ENCODE data around the gene RLN3.
A peak's percentile ranks its signal among the peaks of the same experiment; 100 is the strongest.

RLN3 gene

DNA sequence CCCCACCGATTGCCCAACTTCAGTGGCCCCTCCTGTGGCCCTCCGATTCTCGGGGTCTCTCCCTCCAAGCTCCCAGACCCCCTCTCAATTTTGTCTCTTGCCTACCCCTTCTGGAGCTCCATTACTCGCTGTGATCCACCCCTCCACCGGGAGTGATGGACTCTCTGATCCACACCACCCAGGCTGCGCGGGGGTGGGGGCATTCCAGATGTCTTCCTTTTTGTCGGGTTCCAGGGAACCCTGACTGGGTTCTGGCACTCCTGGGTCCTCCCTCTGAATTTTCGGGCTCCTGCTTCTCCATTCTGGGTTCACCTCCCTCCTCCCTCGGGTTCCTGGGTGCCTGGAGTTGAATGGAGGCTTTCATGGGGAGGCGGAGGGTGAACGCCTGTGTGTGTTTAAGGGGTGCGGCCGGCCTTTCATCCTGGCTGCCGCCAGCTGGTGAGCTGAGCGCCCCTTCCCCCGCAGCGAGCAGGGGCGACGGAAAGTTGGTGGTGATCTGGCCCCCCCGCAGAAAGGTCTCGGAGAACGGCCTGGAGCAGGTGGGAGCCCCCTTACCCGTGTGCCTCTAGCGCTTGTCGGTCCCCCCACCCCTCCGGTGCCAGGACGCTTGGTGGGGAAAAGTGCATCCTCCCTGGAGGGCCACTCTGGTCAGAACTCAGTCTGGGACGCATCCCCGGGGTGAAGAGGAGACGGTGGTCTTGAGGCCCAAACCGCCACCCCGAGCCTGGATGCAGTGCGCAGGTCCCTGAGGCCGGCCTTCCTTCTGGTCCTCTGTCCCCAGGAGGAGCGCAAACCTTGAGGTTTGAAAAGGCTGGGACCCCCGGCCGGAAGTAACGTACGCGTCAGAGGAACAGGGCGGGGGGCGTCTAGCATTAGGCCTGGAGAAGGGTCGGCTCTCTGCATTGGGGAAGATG is 46.2 kb downstream of the RLN3 start:
- TF ChIP-seq, protein P1, sequence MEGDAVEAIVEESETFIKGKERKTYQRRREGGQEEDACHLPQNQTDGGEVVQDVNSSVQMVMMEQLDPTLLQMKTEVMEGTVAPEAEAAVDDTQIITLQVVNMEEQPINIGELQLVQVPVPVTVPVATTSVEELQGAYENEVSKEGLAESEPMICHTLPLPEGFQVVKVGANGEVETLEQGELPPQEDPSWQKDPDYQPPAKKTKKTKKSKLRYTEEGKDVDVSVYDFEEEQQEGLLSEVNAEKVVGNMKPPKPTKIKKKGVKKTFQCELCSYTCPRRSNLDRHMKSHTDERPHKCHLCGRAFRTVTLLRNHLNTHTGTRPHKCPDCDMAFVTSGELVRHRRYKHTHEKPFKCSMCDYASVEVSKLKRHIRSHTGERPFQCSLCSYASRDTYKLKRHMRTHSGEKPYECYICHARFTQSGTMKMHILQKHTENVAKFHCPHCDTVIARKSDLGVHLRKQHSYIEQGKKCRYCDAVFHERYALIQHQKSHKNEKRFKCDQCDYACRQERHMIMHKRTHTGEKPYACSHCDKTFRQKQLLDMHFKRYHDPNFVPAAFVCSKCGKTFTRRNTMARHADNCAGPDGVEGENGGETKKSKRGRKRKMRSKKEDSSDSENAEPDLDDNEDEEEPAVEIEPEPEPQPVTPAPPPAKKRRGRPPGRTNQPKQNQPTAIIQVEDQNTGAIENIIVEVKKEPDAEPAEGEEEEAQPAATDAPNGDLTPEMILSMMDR (conservative IDR thresholded peaks at IDR 0.05; ENCODE audit: low read length), result no peak
- peak overlapping the region; percentile 73 for H3K4me3 ChIP-seq (ENCODE audit: low read length)
- no peak for DNase-seq (ENCODE audit: low read depth)

DNA sequence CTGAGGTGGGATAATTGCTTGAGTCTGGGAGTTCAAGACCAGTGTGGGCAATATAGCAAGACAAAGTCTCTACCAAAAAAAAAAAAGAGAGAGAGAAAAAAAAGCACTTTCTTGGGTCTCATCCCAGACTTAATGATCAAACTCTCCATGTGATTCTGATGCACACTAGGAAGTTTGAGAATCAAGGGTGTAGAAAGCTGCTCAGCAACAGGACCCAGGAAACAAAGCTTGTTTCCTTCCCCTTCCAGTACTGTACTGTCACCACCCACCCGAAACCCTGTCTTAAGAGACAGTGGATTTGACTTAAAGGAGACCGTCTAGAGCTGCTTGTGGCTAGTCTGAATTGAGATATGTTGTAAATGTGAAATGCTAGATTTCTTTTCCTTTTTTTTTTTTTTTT is 50.5 kb downstream of the RLN3 start:
- H3K4me3 ChIP-seq (ENCODE audit: low read length), result no peak overlapping the region
- TF ChIP-seq, protein P1 (conservative IDR thresholded peaks at IDR 0.05; ENCODE audit: low read length), result no peak
- no peak for DNase-seq (ENCODE audit: low read depth)

Data from AG10803 (cell line).